Activated naive CD8-positive, alpha-beta T cell treated with anti-CD3 and anti-CD28 coated beads, Interleukin-2, amount 50 U/mL, for 24 hours (primary cell): ENCODE measurements around the gene MTHFD1L.
"Not testable (repeated sequence)": the region's sequence is repeated elsewhere in the genome, so short reads cannot be mapped to it uniquely, and the experiment has no call there.

Experiments used
- ATAC-seq: fragments of 150-1000 bp; cut with Tn5 transposase; one replicate; pipeline ENCODE4 v1.10.0; 2021
- DNase-seq: peaks from one replicate; pipeline ENCODE4 v3.0.0; 2021
- H3K27ac Mint-ChIP-seq: one replicate; pipeline ENCODE4 v1.8.0; 2021; ENCODE audit warnings: mild to moderate bottlenecking, mixed read lengths
- H3K27me3 Mint-ChIP-seq: one replicate; pipeline ENCODE4 v1.8.0; 2021; ENCODE audit warnings: mixed read lengths
- H3K36me3 Mint-ChIP-seq: one replicate; pipeline ENCODE4 v1.8.0; 2021; ENCODE audit warnings: low read depth, mixed read lengths
- H3K4me1 Mint-ChIP-seq: one replicate; pipeline ENCODE4 v1.8.0; 2021; ENCODE audit warnings: mixed read lengths
- H3K4me3 Mint-ChIP-seq: one replicate; pipeline ENCODE4 v1.8.0; 2021; ENCODE audit warnings: mild to moderate bottlenecking, moderate library complexity, mixed read lengths
- H3K9me3 Mint-ChIP-seq: one replicate; pipeline ENCODE4 v1.8.0; 2021; ENCODE audit warnings: mixed read lengths

The MTHFD1L gene

DNA sequence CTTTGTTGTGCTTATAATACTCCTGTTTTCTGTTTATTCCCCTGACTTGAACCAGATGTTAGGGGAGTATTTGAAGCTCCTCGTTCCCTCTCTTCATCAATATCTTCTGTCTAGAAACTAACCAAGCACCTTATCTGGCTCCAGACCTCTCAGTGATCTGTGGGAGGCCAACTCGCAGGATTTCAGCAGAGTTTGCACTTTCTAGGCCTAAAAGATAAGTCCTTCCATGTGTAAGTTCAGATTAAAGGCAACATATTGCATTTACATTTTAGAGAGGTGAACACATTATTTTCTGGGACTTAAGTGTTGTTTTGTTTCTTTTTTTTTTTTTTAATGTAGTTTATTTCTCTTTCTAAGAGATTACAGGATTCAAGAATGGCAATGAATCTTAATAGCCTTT, 234.8 kb downstream of the MTHFD1L start:
- Mint-ChIP-seq H3K27me3 (no peaks in the 10 kb centered on the region), H3K4me3 (no peak overlapping the region), H3K4me1 (peaks cover 4% of the 10 kb centered on the region), H3K27ac (no peak overlapping the region), H3K9me3 (no peaks in the 10 kb centered on the region), H3K36me3 (peaks cover 56% of the 10 kb centered on the region)
- DNase-seq (no peak), ATAC-seq (no peak)

DNA sequence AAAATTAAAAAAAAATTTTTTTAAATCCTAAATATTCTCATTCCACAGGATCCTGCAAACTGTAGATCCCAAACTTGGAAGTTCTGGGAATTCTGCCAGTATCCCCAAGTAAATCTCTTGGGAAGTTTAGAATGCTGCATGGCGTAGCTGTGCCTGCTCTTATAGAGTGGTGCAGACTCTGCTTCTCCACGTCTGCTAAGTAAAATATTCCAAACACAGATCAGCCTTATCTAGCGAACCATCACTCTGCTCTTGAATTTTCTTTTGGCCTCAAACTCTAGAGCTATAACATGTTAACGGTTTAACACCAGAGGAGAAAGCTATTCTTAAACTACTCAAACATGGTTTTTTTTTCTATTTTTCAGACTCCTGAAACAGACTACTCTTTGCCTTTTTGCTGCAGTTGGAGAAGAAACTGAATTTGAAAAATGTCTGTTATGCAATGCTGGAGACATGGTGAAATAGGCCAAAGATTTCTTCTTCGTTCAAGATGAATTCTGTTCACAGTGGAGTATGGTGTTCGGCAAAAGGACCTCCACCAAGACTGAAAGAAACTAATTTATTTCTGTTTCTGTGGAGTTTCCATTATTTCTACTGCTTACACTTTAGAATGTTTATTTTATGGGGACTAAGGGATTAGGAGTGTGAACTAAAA, 235.8 kb downstream of the MTHFD1L start:
- Mint-ChIP-seq H3K36me3 (peaks cover 48% of the 10 kb centered on the region), H3K27me3 (no peaks in the 10 kb centered on the region), H3K9me3 (no peaks in the 10 kb centered on the region), H3K4me3 (no peak overlapping the region), H3K4me1 (peaks cover 4% of the 10 kb centered on the region), H3K27ac (no peak overlapping the region)
- no peak for ATAC-seq
- no peak for DNase-seq

DNA sequence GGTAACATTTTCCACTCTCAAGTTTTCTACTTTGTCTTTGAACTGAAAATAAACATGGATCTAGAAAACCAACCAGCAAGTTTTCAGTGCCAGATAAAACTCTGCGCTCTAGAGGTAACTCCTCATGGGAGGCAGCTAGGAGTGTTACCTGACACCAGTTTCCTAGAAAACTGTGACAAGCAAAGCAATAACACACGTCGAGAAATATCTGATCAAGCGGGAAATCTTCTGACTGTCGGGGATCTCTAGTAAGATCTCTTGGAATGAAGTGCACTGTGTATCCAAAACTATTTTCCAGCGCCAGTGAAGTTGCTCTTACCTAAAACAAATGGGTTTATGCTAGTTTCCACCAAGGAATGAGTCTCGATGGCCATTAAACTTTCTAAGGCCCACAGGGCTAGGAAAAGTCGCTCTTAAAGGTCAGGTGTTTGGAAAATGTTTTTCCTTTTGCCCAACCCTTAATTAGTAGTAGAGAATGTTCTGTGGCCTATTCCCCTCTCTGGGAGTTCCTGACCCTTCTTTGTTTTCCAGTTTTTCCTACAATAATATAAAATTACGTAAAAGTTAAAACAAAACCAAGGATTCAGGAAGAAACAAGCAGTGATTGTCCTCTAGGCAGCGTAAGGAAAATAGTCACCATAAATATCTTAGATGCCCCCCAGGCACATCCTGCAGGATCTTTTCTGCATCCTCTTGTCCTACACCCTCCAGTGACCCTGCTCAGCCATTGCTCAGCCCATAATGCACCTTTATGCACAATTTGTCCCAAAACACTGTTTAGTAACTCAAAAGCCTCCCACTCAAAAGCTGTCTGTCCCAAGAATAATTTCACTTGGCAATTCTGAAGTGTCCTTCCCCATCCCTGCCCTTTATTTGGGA, 236.6 kb downstream of the MTHFD1L start:
- H3K4me1 Mint-ChIP-seq, result peaks cover 4% of the 10 kb centered on the region
- H3K27ac Mint-ChIP-seq, result no peak overlapping the region
- ATAC-seq (no peak), DNase-seq (no peak)
- H3K36me3 Mint-ChIP-seq, result peaks cover 40% of the 10 kb centered on the region
- no peaks in the 10 kb centered on the region for H3K27me3 Mint-ChIP-seq
- no peak overlapping the region for H3K4me3 Mint-ChIP-seq
- H3K9me3 Mint-ChIP-seq, result no peaks in the 10 kb centered on the region

DNA sequence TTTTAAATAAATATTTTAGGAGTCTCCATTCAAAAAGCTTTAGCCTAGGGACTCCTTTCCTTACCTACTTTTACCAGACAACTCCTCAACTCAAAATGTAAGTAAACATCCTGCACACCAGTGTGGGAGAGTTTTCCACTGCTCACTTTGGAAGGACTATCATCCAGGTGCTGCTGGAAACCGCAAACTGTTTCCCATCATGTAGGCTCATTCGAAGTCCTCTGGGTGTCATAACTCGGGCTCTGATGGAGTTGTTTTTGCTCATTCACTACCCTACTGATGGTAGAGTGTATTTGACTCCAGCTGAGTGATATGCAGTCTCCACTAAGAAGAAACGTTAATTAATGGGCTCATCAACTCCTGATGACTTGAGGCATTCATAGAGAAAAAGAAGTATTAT, 237.8 kb downstream of the MTHFD1L start:
- peaks cover 33% of the 10 kb centered on the region for H3K36me3 Mint-ChIP-seq
- no peaks in the 10 kb centered on the region for H3K27me3 Mint-ChIP-seq
- no peaks in the 10 kb centered on the region for H3K9me3 Mint-ChIP-seq
- DNase-seq (no peak), ATAC-seq (no peak)
- H3K4me3 Mint-ChIP-seq, result no peak overlapping the region
- no peak overlapping the region for H3K27ac Mint-ChIP-seq
- peaks cover 4% of the 10 kb centered on the region for H3K4me1 Mint-ChIP-seq

DNA sequence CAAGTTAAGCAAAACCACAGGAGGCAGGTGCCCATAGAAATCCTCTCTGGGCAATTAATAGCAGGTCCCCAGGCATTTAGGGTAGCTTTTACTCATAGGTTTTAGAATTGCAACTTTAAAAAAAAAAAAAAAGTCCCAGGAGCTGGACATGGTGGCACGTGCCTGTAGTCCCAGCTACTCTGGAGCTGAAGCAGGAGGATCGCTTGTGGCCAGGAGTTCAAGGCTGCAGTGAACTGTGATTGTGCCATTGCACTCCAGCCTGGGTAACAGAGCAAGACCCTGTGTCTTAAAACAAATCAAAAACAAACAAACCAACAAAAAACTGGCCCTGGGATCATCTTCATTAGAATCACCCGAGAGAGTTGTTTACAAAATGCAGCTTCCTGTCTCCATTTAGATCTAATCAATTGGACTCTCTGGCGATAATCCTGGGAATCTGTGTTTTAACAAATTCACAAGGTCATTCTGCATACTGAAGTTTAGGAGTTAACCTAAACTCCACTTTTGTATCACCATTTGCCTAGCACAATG, 242.5 kb downstream of the MTHFD1L start:
- Mint-ChIP-seq H3K36me3 (peaks cover 5% of the 10 kb centered on the region), H3K27me3 (peaks cover 4% of the 10 kb centered on the region), H3K4me3 (no peak overlapping the region), H3K27ac (no peak overlapping the region), H3K4me1 (no peaks in the 10 kb centered on the region), H3K9me3 (no peaks in the 10 kb centered on the region)
- DNase-seq, result no peak
- no peak for ATAC-seq

DNA sequence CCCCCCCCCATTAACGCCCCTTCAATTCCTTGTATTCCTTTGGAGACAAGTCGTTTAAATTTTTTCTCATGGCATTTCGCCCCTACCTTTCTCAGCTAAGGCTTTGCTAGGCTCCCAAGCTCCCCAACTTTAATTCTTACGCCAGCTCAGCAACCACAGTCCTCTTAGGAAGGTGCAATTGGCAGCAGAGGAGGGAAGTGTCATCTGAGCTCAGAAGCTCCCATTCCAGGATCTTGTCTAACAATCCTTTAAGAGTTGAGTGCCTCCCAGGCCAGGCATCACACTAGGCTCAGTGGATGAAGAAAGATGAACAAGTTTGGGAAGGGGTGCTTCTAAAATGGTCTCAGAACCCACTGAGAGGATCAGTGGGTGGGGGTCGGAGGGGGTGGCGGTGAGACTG, 243.0 kb downstream of the MTHFD1L start:
- H3K4me3 Mint-ChIP-seq, result no peak overlapping the region
- H3K27ac Mint-ChIP-seq, result no peak overlapping the region
- H3K9me3 Mint-ChIP-seq, result no peaks in the 10 kb centered on the region
- peaks cover 4% of the 10 kb centered on the region for H3K27me3 Mint-ChIP-seq
- ATAC-seq, result no peak
- DNase-seq, result no peak
- H3K36me3 Mint-ChIP-seq, result peaks cover under 1% of the 10 kb centered on the region
- H3K4me1 Mint-ChIP-seq, result no peaks in the 10 kb centered on the region

DNA sequence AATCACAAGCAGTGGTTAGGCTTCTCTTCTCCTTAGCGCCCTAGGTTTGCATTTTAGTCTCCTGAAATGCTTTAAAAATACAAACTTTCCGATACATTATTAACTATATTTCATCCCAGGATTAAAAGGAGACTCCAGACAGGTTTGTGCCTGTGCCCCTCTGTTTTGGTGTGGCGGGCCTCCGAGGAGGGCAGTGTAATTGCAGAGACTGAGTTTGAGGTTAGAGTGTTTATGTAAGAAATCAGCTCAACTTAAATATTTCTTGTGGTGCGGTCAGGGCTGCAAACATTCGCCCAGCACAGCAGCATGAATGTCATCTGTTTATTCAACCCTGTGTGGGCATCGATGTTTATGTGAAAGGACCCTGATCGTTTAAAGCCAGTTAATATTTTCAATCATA, 243.9 kb downstream of the MTHFD1L start:
- H3K9me3 Mint-ChIP-seq, result no peaks in the 10 kb centered on the region
- H3K36me3 Mint-ChIP-seq, result no peaks in the 10 kb centered on the region
- ATAC-seq (no peak), DNase-seq (no peak)
- H3K4me1 Mint-ChIP-seq, result no peaks in the 10 kb centered on the region
- H3K27ac Mint-ChIP-seq, result no peak overlapping the region
- H3K27me3 Mint-ChIP-seq, result peaks cover 4% of the 10 kb centered on the region
- no peak overlapping the region for H3K4me3 Mint-ChIP-seq

DNA sequence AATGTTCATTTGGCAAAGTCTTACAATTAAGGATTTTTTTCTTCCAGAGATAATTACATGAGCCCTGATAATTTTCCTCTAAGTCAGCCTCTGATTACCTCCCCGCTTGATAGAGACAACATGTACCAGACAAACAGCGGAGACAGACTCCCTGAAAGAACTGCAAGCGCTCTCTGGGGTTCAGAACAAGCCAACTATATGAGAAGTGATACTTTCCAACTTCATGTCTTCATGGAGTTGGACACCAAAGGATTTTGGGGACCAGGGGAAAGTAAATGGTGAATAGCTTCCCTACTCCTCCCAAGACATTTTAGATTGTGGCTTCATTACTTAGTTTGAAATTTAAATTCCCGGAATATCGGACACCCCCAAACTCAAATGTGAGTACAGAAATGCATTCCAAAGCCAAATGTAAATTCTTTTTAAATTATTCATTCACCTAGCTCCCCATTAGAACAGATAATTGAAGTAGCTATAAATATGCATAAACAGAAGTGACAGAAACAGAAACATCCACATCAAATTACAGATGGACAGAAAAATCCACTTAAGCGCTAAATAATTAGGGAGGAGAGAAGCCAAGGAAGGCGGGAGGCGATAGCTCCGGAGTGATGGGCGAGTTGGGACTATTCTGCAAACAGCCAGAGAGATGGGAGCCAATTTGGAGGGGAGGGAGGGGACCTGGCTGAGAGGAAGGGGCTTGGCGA, 244.5 kb downstream of the MTHFD1L start:
- DNase-seq, result no peak
- H3K4me1 Mint-ChIP-seq, result no peaks in the 10 kb centered on the region
- no peak for ATAC-seq
- H3K4me3 Mint-ChIP-seq, result no peak overlapping the region
- no peaks in the 10 kb centered on the region for H3K36me3 Mint-ChIP-seq
- peaks cover 4% of the 10 kb centered on the region for H3K27me3 Mint-ChIP-seq
- no peaks in the 10 kb centered on the region for H3K9me3 Mint-ChIP-seq
- H3K27ac Mint-ChIP-seq, result no peak overlapping the region

DNA sequence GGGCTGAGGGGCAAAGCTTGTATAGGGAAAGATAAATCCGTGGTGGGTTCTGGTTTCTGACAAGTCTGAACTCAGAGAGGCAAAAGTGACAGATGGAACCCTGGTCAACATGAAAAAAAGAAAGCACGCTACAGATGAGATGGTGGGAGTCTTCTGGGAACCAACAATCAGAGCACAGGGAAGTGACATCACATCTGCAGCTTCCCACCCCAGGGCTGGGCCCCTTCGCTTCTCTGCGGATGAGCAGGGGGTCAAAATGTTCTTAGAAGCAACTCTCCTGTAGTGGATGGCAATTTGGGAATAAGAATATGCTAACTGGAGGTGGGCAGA, 245.0 kb downstream of the MTHFD1L start:
- Mint-ChIP-seq H3K4me3 (no peak overlapping the region), H3K4me1 (no peaks in the 10 kb centered on the region), H3K9me3 (no peaks in the 10 kb centered on the region), H3K27me3 (peaks cover 4% of the 10 kb centered on the region), H3K27ac (no peak overlapping the region), H3K36me3 (no peaks in the 10 kb centered on the region)
- ATAC-seq (no peak), DNase-seq (no peak)

DNA sequence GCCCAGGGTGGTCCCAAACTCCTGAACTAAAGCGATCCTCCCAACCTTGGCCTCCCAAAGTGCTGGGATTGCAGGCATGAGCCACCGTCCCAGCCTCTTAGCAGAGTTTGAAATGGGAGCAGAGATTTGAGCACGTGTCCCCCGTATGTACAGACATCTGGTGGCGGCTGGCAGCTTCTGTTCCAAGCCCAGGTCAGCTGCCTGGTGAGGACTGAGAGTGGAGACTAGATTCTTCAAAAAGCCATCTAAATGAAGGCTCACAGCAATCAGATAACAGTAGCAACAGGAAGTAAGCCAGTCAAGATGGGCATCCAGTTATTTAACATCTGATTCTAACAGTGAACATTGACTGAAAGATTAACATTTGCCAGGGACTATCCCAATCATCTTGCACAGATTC, 246.2 kb downstream of the MTHFD1L start:
- Mint-ChIP-seq H3K36me3 (no peaks in the 10 kb centered on the region), H3K27ac (no peak overlapping the region), H3K27me3 (peaks cover 4% of the 10 kb centered on the region), H3K4me1 (no peaks in the 10 kb centered on the region), H3K4me3 (no peak overlapping the region), H3K9me3 (no peaks in the 10 kb centered on the region)
- DNase-seq, result no peak
- no peak for ATAC-seq

DNA sequence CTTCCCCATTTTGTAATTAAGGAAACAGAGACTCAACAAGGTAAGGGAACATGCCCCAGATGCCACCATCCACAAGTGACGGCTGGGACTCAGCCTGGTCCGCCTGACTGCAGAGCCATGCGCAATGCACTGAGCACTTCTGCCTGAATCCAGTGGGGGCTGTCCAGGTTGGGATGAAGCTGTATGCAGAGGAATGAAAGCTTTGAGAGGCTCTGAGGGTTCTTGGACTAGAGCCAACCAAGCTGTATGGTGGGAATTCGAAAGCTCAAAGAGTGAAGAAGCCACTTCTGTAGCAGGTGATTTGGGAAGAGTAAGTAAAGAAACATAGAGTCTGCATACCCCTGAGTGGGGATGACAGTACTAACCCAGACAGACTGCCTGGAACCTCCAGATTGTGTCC, 246.6 kb downstream of the MTHFD1L start:
- Mint-ChIP-seq H3K36me3 (no peaks in the 10 kb centered on the region), H3K27ac (no peak overlapping the region), H3K4me1 (no peaks in the 10 kb centered on the region), H3K27me3 (peaks cover 4% of the 10 kb centered on the region), H3K4me3 (no peak overlapping the region), H3K9me3 (no peaks in the 10 kb centered on the region)
- no peak for DNase-seq
- no peak for ATAC-seq

DNA sequence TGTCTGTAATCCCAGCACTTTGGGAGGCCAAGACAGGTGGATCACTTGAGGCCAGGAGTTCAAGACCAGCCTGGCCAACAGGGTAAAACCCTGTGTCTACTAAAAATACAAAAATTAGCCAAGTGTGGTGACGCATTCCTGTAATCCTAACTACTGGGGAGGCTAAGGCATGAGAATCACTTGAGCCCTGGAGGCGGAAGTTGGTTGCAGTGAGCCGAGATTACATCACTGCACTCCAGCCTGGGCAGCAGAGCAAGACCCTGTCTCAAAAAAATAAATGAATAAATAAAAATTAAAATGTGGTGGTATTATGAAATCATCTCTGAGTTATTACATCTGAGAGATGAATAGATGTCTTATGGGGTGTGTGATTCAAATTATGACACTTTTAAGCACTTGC, 247.4 kb downstream of the MTHFD1L start:
- H3K36me3 Mint-ChIP-seq, H3K4me3 Mint-ChIP-seq, H3K27ac Mint-ChIP-seq, ATAC-seq, DNase-seq, H3K4me1 Mint-ChIP-seq, H3K9me3 Mint-ChIP-seq, H3K27me3 Mint-ChIP-seq: not testable (repeated sequence)

DNA sequence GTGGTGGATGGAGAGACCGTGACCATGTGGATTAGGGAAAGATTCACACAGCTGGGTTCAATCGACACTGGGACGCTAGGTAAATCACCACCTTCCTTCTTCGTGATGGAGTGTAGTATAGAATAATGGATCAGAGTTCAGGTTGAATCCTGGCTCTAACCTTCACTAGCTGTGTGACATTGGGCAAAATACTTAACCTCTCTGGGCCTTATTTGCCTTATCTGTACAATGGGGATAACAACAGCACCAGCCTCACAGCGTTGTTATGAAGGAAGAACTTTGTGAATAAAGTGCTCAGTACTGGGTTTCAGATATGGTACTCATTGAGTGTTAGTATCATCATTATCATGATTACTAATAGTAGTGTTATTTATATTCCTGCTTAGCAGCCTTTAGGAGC, 248.1 kb downstream of the MTHFD1L start:
- H3K4me3 Mint-ChIP-seq, result no peak overlapping the region
- no peaks in the 10 kb centered on the region for H3K9me3 Mint-ChIP-seq
- DNase-seq, result no peak
- peaks cover 4% of the 10 kb centered on the region for H3K27me3 Mint-ChIP-seq
- no peak for ATAC-seq
- H3K27ac Mint-ChIP-seq, result no peak overlapping the region
- no peaks in the 10 kb centered on the region for H3K4me1 Mint-ChIP-seq
- H3K36me3 Mint-ChIP-seq, result no peaks in the 10 kb centered on the region

DNA sequence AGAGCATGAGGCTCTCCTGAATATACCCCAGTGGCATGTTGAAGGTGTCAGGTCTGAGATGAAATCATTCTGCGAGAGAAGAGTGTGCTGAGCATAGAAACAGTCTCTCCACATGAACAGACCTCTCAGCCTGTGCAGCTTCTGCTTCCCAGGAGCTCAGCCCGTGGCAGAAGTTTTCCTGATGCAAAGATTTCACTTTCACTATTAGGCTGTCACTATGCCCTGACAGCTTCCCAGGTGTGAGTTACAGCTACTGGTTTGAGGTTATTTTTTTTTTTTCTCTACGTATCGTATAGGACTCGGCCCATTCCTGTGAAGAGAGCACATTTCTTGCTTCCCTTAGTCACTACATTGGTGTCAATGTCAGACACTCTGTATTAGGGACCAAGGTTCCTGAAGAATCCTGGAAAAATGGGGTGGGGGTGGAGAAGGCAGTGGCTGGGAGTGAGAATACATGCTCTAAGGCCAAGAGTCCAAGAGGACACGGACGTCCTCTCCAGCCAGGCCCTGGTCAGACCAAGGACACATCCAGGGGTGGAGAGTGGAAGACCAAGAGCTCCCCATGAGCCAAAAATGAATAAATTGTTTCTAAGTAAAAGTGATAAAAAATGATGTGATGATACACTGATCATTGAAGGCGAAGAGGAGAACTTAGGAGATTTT, 253.1 kb downstream of the MTHFD1L start:
- H3K4me3 Mint-ChIP-seq, result no peak overlapping the region

More for the DNA sequence above, 253.1 kb downstream of the MTHFD1L start:
- no peaks in the 10 kb centered on the region for H3K27me3 Mint-ChIP-seq
- no peaks in the 10 kb centered on the region for H3K4me1 Mint-ChIP-seq
- H3K27ac Mint-ChIP-seq, result no peak overlapping the region
- no peaks in the 10 kb centered on the region for H3K9me3 Mint-ChIP-seq
- DNase-seq (no peak), ATAC-seq (no peak)
- no peaks in the 10 kb centered on the region for H3K36me3 Mint-ChIP-seq
